K562 (cell line): ENCODE measurements around the gene TMEM163.

ENCODE experiments used
- CTCF ChIP-seq, 3 experiments: IDR thresholded peaks in 2 of 3; conservative IDR thresholded peaks in 1 of 3; 2 replicates each; pipeline ENCODE4 v1.5.1; 2011 to 2012; ENCODE audit warnings: low read length in 3 of 3, mild to moderate bottlenecking in 3 of 3, control low read depth in 2 of 3, improper control_type of control experiment in 1 of 3, inconsistent platforms in 1 of 3, low read depth in 1 of 3, mixed read lengths in 1 of 3, moderate library complexity in 1 of 3; ENCODE audit not compliant: insufficient read depth in 2 of 3
- FOXA3 ChIP-seq, 2 experiments: fragments of 450-650 bp in 1 of 2; sonication (generic) in 1 of 2; formaldehyde crosslinking; IDR thresholded peaks in 1 of 2; conservative IDR thresholded peaks in 1 of 2; 2 replicates each; pipeline versions ENCODE4 v1.4.0 to v1.8.0; 2020 to 2022; ENCODE audit warnings: mild to moderate bottlenecking in 2 of 2, missing genetic modification reagents in 1 of 2
- LARP7 ChIP-seq: fragments of 450-650 bp; IDR thresholded peaks from 2 replicates; pipeline ENCODE4 v1.6.1; 2016
- NR3C1 ChIP-seq: sonication (generic); formaldehyde crosslinking; IDR thresholded peaks from 2 replicates; pipeline ENCODE4 v1.8.1; 2022; ENCODE audit warnings: missing genetic modification reagents
- STAG1 ChIP-seq: sonication (generic); formaldehyde crosslinking; IDR thresholded peaks from 2 replicates; pipeline ENCODE4 v1.5.0; 2020; ENCODE audit warnings: missing genetic modification reagents, borderline replicate concordance

GRCh38 chr2:134411279-134411827 lies 307.4 kb downstream of the TMEM163 start:
- TF ChIP-seq STAG1 (CRISPR knock-in tag) (no peak), NR3C1 (CRISPR knock-in tag) (no peak), CTCF (IDR thresholded peaks at IDR 0.05 in 2 of 3, conservative IDR thresholded peaks at IDR 0.05 in 1 of 3; ENCODE audit: insufficient read depth in 2 of 3, low read depth in 1 of 3, low read length in 3 of 3) (no peak), FOXA3 (CRISPR knock-in tag; conservative IDR thresholded peaks at IDR 0.05 in 1 of 2, IDR thresholded peaks at IDR 0.05 in 1 of 2) (no peak), LARP7 (no peak)
